Neural progenitor cell (in vitro differentiated cells): ENCODE data around the gene PPP1R16B.

ENCODE experiments used
- EZH2 ChIP-seq: fragments of 200-600 bp; sonication (generic); IDR thresholded peaks from 2 replicates; pipeline ENCODE4 v1.6.1; 2017; ENCODE audit warnings: antibody characterized with exemption, mild to moderate bottlenecking, moderate library complexity
- EZH2phosphoT487 ChIP-seq: fragments of 200-600 bp; sonication (generic); IDR thresholded peaks from 2 replicates; pipeline ENCODE4 v1.6.1; 2017; ENCODE audit warnings: antibody characterized with exemption
- TF ChIP-seq, protein P1 (sequence below): fragments of 200-600 bp; sonication (generic); IDR thresholded peaks from 2 replicates; pipeline ENCODE4 v1.5.1; 2017; ENCODE audit warnings: antibody characterized with exemption, mild to moderate bottlenecking

DNA sequence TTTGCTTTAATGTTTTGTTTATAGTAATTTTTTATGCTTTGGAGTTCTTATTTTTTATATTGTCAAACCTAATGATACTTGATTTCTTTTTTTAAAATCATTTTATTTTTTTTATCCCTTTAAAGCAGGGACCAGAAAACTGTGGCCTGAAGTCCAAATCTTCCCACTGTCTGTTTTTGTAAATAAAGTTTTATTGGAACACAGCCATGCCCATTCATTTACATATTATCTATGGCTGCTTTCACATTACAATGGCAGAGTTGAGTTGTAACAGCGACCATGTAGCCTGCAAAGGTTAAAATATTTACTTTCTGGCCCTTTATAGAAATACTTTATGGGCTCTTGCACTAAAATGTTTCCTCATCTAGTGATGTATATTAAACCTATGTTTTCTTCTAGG lies 42.3 kb downstream of the PPP1R16B start:
- TF ChIP-seq, protein P1, sequence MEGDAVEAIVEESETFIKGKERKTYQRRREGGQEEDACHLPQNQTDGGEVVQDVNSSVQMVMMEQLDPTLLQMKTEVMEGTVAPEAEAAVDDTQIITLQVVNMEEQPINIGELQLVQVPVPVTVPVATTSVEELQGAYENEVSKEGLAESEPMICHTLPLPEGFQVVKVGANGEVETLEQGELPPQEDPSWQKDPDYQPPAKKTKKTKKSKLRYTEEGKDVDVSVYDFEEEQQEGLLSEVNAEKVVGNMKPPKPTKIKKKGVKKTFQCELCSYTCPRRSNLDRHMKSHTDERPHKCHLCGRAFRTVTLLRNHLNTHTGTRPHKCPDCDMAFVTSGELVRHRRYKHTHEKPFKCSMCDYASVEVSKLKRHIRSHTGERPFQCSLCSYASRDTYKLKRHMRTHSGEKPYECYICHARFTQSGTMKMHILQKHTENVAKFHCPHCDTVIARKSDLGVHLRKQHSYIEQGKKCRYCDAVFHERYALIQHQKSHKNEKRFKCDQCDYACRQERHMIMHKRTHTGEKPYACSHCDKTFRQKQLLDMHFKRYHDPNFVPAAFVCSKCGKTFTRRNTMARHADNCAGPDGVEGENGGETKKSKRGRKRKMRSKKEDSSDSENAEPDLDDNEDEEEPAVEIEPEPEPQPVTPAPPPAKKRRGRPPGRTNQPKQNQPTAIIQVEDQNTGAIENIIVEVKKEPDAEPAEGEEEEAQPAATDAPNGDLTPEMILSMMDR = no peak
- TF ChIP-seq EZH2phosphoT487 (no peak), EZH2 (no peak)
